SK-N-SH (cell line): ENCODE results near the gene GSTA1.

Experiments
- PBX3 ChIP-seq: IDR thresholded peaks from 2 replicates; pipeline ENCODE4; 2012
- TF ChIP-seq, protein P1 (sequence below): fragments of 200-600 bp; sonication (generic); IDR thresholded peaks from 2 replicates; pipeline ENCODE4 v1.6.1; 2017; ENCODE audit warnings: antibody characterized with exemption, mild to moderate bottlenecking, moderate library complexity

DNA sequence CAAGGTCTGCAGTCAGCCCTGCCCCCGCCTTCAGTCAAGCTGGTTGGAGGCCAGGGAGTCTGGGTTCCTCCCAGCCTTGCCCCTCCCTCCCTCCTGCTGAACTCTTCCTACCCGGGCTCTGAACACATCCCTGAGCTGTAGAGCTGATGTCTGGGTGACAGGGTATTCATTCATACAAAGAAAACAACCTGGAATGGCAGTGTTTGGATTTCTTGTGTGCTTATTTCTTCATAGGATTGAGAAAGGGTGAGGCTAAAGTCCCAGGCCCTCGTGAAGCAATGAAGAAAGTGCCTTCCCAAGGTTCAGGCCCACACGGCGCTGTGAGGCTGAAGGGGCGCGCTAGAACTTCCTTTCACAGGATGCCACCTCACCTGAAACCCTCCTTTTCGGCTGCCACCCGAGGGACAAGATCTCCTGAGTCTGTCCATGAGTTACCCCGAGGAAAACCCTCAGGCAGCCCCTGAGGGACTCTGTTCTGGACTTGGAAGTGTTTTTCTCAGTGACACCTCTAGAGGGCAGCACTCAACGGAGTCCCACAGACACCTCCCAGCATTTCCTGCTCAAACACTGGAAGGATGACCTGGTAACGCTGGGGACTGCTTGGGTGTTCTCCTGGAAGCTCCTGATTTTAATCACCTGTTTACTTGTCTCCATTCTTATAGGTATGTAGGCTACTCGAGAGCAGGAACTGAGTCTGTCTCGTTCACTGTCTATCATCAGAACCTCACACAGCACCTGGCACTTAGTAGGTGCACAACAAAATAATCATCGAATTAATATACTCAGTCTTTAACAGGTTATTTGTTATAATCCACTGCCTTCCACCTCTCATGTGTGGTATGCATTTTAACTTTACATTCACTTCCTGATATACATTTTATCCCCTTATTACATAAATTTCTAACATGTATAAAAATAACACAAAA, 11.8 kb upstream of the GSTA1 start:
- TF ChIP-seq, protein P1, sequence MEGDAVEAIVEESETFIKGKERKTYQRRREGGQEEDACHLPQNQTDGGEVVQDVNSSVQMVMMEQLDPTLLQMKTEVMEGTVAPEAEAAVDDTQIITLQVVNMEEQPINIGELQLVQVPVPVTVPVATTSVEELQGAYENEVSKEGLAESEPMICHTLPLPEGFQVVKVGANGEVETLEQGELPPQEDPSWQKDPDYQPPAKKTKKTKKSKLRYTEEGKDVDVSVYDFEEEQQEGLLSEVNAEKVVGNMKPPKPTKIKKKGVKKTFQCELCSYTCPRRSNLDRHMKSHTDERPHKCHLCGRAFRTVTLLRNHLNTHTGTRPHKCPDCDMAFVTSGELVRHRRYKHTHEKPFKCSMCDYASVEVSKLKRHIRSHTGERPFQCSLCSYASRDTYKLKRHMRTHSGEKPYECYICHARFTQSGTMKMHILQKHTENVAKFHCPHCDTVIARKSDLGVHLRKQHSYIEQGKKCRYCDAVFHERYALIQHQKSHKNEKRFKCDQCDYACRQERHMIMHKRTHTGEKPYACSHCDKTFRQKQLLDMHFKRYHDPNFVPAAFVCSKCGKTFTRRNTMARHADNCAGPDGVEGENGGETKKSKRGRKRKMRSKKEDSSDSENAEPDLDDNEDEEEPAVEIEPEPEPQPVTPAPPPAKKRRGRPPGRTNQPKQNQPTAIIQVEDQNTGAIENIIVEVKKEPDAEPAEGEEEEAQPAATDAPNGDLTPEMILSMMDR = peak; percentile 72
- TF ChIP-seq PBX3 = no peak
